Measurements from ENCODE around the gene TIPARP.

The TIPARP gene

DNA sequence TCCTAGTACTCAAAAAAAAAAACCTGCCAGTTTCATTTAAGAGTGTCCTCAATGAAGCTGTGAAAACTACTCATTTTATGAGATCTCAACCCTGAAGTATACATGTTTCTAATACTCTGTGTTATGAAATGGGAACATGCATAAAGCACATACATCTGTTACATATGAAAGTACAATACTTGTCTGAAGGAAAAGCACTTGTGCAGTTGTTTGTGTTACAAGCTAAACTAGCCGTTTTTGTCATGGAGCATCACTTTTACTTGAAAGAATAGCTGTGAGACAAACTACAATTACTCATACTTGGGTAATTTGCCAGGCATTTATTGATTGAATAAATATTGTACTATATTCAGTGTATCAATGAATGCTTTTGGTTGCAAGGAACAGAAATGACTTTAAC is 72.7 kb downstream of the TIPARP start:
- no peak for DNase-seq

DNA sequence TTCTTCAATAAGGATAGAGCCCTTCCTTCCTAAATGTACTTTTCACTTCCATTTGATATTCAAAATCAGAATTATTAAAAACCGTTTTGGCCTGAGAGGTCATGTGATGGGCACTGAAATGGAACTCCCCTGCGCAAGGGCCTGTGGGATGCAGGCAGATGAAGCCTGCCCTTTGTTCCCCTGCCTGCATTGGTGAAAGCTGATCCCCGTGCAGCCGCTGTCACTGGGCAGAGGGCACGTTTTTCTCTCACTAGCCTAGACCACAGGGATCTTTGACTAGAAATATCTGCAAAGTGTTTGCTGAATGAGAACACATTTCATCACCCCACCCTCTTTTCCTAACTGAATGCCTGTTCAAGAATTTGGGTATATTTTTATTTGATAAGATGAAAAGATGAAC is 74.9 kb downstream of the TIPARP start:
- DNase-seq, result no peak

DNA sequence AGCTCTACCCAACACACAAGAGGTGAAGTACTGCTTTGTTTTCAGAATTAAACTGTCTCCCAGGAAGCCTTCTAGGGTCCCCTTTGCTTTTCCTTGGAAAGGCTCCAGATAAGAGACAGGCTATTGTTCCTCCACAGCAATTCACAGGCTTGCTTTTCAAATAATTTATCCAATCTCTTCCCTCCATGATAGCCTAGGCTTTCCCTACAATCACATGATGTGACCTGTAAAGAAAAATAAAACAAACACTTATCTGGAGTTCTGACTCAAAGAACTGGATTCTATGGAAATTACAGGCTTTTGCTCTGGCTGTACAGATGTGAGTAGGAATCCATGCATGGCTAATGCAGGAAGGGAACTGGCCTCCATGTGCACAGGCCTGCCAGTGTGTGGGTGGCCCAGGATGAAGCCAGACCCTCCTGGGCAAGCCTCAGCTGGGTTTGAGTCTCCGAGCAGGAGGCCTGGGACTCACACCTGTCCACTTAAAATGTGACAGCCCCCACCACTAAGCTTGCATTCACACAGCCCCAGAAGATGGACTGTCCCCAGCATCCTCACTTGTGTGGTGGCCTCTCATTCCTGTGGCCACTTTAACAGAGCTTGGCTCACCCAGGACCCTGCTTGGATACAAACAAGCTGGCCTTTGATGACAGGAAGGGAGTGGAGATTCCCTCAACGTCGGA is 75.9 kb downstream of the TIPARP start:
- no peak for DNase-seq

DNA sequence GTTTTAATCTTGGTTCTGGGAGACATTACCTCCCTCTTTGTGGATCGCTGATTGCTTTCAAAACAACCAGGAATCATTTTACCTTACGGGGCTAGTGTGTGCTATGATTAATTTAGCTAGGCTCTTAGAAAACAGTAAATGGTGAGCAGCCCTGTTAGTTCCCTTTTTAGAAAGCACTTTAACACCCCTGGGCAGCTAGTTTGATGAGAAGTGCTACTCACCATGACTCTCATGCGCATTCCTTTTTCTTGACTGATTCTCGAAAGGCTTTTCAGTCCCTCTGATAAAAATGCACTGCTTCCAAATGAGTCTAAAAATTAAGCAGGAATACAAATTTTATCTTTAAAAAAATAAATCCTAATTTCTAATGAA is 76.5 kb downstream of the TIPARP start:
- no peak for DNase-seq

DNA sequence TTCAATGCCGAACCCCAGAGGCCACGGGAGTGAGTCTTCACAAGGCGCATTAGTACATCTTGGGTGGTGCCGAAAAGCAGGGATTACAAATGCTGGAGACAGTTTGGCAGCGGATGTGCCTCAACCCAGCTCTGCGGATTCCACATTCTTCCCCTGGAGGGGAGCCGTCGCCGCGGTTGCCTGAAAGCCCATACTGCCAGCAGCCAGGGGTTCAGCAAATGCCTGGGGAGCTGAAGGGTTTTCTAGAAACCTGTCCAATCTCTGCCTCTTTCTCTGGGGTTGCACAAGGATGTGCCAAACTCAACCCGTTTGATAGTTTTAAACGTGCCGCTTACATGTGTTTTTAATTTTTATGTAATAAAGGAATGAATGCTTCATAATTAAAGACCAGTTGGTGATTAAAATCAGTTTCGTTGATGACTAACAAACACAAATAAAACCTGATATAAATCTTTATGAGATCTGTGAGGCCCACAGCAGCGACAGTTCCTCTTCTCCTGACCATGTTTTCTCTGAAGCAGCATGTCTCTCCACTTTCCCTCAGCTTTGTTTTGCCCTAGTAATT is 77.2 kb downstream of the TIPARP start:
- DNase-seq, result no peak
